ENCODE data around the gene NKPD1.

DNA sequence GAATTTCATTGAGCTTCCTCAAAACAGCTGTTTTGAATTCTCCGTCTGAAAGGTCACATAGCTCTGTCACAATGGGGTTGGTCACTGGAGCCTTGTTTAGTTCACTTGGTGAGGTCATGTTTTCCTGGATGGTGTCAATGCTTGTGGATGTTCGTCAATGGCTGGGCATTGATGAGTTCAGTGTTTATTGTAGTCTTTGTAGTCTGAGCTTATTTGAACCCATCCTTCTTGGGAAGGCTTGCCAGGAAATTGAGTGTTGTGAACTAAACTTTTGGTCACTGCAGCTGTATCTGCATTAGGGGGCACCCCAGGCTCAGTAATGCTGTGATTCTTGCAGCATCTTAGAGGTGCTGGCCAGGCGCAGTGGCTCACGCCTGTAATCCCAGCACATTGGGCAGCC lies 39.8 kb upstream of the NKPD1 start:
- TF ChIP-seq, protein P1, sequence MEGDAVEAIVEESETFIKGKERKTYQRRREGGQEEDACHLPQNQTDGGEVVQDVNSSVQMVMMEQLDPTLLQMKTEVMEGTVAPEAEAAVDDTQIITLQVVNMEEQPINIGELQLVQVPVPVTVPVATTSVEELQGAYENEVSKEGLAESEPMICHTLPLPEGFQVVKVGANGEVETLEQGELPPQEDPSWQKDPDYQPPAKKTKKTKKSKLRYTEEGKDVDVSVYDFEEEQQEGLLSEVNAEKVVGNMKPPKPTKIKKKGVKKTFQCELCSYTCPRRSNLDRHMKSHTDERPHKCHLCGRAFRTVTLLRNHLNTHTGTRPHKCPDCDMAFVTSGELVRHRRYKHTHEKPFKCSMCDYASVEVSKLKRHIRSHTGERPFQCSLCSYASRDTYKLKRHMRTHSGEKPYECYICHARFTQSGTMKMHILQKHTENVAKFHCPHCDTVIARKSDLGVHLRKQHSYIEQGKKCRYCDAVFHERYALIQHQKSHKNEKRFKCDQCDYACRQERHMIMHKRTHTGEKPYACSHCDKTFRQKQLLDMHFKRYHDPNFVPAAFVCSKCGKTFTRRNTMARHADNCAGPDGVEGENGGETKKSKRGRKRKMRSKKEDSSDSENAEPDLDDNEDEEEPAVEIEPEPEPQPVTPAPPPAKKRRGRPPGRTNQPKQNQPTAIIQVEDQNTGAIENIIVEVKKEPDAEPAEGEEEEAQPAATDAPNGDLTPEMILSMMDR (optimal IDR thresholded peaks at IDR 0.05 in 1 of 3, IDR thresholded peaks at IDR 0.05 in 1 of 3, conservative IDR thresholded peaks at IDR 0.05 in 1 of 3; ENCODE audit: extremely low read depth in 1 of 3, insufficient read depth in 2 of 3, low read length in 3 of 3): peak in 2 of 3 experiments; percentile 27 to 66
- no peak for TF ChIP-seq EZH2 (IDR thresholded peaks at IDR 0.05; ENCODE audit: low read length)

Data from keratinocyte (primary cell).